ENCODE results near the gene PPIA. TPM values are rescaled to one million over a fixed set of nuclear protein-coding genes. Genes with fewer than 3 reads are reported as not detected.

PPIA gene
- total RNA-seq, 3 donors from 2014 or later, result 1,127 to 1,313 (median 1,259) TPM

DNA sequence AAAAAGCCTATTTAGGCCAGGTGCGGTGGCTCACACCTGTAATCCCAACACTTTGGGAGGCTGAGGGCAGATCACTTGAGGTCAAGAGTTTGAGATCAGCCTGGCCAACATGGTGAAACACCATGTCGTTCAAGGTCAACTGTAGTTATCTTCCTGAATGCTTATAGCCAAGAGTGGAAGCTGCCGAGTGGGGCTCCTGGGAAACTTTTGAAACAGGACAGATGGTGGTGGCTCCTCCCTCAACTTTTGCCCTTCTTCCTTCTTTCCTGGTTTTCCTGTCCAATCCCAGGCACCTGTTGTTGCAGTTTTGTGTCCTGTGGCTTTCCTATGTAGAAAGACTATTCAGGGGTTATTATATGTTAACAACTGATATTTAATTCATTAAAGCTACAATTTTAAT, 8.7 kb upstream of the PPIA start:
- TF ChIP-seq POLR2A (IDR thresholded peaks at IDR 0.05) (no peak), POLR2AphosphoS5 (IDR thresholded peaks at IDR 0.05) (no peak)
- TF ChIP-seq, protein P1, sequence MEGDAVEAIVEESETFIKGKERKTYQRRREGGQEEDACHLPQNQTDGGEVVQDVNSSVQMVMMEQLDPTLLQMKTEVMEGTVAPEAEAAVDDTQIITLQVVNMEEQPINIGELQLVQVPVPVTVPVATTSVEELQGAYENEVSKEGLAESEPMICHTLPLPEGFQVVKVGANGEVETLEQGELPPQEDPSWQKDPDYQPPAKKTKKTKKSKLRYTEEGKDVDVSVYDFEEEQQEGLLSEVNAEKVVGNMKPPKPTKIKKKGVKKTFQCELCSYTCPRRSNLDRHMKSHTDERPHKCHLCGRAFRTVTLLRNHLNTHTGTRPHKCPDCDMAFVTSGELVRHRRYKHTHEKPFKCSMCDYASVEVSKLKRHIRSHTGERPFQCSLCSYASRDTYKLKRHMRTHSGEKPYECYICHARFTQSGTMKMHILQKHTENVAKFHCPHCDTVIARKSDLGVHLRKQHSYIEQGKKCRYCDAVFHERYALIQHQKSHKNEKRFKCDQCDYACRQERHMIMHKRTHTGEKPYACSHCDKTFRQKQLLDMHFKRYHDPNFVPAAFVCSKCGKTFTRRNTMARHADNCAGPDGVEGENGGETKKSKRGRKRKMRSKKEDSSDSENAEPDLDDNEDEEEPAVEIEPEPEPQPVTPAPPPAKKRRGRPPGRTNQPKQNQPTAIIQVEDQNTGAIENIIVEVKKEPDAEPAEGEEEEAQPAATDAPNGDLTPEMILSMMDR (IDR thresholded peaks at IDR 0.05), result no peak
- H3K36me3 ChIP-seq, result no peaks in the 10 kb centered on the region

DNA sequence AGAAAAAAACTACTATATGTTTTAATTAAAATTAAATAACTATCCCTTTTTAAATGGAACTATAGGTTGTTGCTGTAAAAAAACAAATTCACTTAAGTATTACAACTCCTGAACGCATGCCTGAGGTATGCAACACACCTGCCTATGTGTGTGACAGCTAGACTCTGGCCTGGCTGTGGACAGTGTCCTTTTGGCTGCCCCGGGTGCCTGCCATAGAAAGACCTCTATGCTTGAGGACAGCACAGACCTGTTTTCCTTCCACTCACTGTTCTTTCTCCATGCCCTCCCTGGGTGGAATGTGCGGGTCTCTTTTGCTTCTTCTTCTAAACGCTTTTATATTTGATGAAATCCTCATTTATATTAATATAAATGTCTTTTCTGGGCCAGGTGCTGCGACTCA, 6.5 kb upstream of the PPIA start:
- TF ChIP-seq POLR2A (IDR thresholded peaks at IDR 0.05) (no peak), POLR2AphosphoS5 (IDR thresholded peaks at IDR 0.05) (no peak)
- TF ChIP-seq, protein P1 (IDR thresholded peaks at IDR 0.05), result no peak
- Histone ChIP-seq H3K36me3 (no peaks in the 10 kb centered on the region), H3K4me1 (no peaks in the 10 kb centered on the region), H3K27me3 (no peaks in the 10 kb centered on the region), H3K9me3 (no peaks in the 10 kb centered on the region), H3K27ac (no peak overlapping the region), H3K4me3 (no peak overlapping the region)
- DNase-seq (ENCODE audit: low spot score in 2 of 2), result no peak
- intact Hi-C loops (cut with DNase I; ENCODE audit: low total_unique reads), result no loop called here

More for the DNA sequence above, 8.7 kb upstream of the PPIA start:
- Histone ChIP-seq H3K4me1 (no peaks in the 10 kb centered on the region), H3K27ac (no peak overlapping the region), H3K9me3 (peaks cover 3 to 4% of the 10 kb centered on the region in 2 donors), H3K4me3 (no peak overlapping the region), H3K27me3 (no peaks in the 10 kb centered on the region)
- intact Hi-C loops (cut with DNase I; ENCODE audit: low total_unique reads), result loop anchor here (1.0 kb wide), 1 partner anchor 29 kb away; no protein-coding TSS in a partner anchor
- no peak for DNase-seq (ENCODE audit: low spot score in 2 of 2)

DNA sequence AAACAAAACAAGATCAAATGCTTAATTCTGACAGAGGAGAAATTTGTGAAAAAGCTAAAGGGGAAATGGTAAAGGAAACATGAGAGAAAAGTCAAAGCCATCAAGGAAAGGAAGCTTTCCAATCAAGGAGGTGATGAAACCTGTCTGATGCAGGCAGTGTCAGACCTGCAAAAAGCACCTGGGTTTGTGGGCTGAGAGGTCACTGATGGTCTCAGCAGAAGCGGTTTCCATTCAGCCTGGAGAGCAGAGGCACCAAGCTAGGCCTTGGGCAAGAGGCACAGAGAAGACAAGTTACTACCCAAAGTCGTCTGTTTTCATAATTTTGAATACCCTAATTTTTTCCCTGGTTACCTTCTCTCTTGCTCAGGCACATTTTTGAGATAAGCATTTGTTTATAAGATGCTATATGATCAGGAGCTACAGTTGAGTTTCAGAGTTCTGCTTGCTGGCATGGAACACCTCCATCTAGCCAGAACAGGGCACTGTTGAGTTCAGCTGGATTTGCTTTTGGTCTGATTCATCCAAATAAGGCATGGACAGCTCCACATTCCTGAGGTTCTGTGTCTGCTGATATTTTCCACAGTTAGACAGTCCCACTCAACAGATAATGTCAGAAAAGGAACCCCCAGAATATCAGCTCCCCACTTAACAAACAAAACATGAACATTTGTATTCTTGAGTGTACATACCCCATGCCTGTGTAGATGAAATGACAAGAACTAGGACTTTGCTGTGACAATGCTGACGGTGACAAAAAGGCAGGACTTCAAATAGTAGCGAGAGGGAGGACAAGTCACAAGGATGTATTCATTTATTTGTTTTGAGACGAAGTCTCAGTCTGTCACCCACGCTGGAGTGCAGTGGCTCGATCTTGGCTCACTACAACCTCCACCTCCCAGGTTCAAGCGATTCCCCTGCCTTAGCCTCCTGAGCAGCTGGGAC, 4.9 kb upstream of the PPIA start:
- intact Hi-C loops (cut with DNase I; ENCODE audit: low total_unique reads), result no loop called here
- DNase-seq (ENCODE audit: low spot score in 2 of 2), result no peak
- TF ChIP-seq POLR2A (IDR thresholded peaks at IDR 0.05), result no peak
- TF ChIP-seq POLR2AphosphoS5 (IDR thresholded peaks at IDR 0.05), result no peak
- TF ChIP-seq, protein P1 (IDR thresholded peaks at IDR 0.05), result no peak
- Histone ChIP-seq H3K4me1 (no peaks in the 10 kb centered on the region), H3K27me3 (no peaks in the 10 kb centered on the region), H3K27ac (no peak overlapping the region), H3K36me3 (no peaks in the 10 kb centered on the region), H3K9me3 (no peaks in the 10 kb centered on the region), H3K4me3 (no peak overlapping the region)

DNA sequence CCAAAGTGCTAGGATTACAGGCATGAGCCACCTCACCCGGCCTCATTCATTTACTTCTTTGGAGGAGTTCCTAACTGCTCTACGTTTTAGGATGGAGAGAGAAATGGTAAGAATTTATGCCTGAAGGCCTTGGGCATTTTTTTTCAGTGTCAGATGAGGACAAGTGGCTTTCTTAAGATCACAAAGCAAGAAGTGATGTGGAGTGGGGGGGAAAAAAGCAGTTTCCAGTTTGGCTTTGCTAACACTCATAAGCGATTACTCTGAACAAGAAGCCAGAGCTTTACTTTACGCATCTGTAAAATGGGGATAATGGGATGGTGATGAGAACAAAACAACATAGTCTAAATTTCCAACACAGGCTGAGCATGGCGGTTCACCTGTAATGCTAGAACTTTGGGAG, 2.6 kb upstream of the PPIA start:
- intact Hi-C loops (cut with DNase I; ENCODE audit: low total_unique reads), result no loop called here
- Histone ChIP-seq H3K27ac (no peak overlapping the region), H3K4me1 (peaks cover 0 to under 1% of the 10 kb centered on the region in 2 donors), H3K9me3 (no peaks in the 10 kb centered on the region), H3K4me3 (no peak overlapping the region), H3K27me3 (no peaks in the 10 kb centered on the region), H3K36me3 (no peaks in the 10 kb centered on the region)
- DNase-seq (ENCODE audit: low spot score in 2 of 2), result no peak
- TF ChIP-seq, protein P1 (IDR thresholded peaks at IDR 0.05), result no peak
- TF ChIP-seq POLR2AphosphoS5 (IDR thresholded peaks at IDR 0.05), result no peak
- TF ChIP-seq POLR2A (IDR thresholded peaks at IDR 0.05), result no peak

DNA sequence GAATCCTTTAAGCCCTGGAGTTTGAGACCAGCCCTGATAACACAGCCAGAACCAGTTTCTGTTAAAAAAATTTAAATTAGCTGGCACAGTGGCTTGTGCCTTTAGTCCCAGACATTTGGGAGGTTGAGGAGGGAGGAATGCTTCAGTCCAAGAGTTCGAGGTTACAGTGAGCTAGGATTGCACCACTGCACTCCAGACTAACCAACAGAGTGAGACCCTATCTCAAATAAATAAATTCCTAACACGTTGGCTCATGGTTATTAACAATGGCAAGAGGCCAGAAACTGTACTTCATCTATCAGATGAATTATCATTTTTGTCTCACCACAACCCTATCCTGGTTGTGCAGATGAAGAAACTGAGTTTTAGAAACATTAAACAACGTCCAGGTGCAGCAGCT, 2.1 kb upstream of the PPIA start:
- no peak for TF ChIP-seq POLR2AphosphoS5 (IDR thresholded peaks at IDR 0.05)
- TF ChIP-seq, protein P1 (IDR thresholded peaks at IDR 0.05), result no peak
- no peaks in the 10 kb centered on the region for H3K36me3 ChIP-seq
- peaks cover 0 to 5% of the 10 kb centered on the region in 2 donors for H3K4me1 ChIP-seq
- H3K27ac ChIP-seq, result no peak overlapping the region
- no peak overlapping the region for H3K4me3 ChIP-seq
- no peaks in the 10 kb centered on the region for H3K27me3 ChIP-seq
- intact Hi-C loops (cut with DNase I; ENCODE audit: low total_unique reads), result no loop called here
- no peak for DNase-seq (ENCODE audit: low spot score in 2 of 2)
- H3K9me3 ChIP-seq, result no peaks in the 10 kb centered on the region

Data from breast epithelium (tissue), 4 donors.